ENCODE results near the gene EEIG2.
"Not testable (repeated sequence)": the region's sequence is repeated elsewhere in the genome, so short reads cannot be mapped to it uniquely, and the experiment has no call there.

Gene EEIG2

GRCh38 chr1:108559215-108560186, at the start of gene EEIG2:
TSS of gene EEIG2 (plus strand) at chr1:108560100. CDS start at chr1:108560429, 329 bp downstream.
- no peak for FAIRE-seq

DNA sequence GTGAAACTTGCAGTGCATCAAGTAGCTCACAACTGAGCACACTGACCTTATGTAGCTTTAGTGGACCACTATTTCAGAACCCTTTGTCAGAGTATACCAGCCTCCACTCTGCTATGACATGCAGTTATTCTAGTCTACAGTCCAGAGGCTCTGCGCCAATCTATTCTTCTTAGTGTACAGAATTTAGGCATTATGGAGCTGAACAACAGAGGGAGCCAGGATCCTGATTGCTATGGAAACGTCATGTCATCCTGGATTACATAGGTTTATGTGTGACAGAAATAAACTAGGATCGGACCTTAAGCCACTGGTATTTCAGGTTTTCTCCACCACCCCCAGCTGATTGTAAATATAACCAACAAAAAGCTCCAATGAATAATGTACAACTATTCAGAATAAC, 48.1 kb upstream of the EEIG2 start:
- FAIRE-seq, result no peak

DNA sequence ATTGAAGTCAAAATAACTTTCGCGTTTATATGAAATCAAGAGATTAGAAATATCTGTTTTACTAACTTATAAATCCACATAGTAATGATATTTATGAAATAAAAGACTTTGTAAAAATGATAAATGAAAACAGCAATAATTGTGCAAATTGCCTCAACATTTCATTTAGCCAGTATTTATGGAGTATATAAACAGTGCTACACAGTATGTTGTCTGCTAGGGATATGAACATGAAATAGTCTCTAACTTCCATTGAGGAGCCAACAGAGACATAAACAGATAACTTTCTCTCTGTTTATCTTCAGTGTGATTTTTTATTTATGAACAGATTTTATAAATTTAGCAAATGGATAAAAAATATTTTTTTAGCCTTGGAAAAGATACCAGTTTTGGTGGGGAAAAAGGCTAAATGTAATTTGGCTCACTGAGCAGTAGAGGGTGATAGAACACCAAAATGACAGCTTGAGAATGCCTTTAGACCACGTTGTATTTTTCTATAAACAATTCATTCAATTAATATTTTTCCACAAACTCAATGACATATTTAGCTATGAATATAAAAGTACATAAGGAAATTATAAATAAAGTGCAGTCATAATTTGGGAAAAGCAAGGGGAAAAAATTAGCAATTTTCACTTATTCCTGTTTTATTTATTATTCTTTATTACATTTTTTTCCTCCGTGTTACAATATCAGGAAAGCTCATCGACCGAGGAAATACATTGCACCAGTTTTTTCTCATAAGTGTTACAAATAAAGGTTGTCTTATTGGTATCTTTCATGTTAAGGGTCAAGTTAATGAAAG, 47.5 kb upstream of the EEIG2 start:
- peak; percentile 94 for FAIRE-seq

DNA sequence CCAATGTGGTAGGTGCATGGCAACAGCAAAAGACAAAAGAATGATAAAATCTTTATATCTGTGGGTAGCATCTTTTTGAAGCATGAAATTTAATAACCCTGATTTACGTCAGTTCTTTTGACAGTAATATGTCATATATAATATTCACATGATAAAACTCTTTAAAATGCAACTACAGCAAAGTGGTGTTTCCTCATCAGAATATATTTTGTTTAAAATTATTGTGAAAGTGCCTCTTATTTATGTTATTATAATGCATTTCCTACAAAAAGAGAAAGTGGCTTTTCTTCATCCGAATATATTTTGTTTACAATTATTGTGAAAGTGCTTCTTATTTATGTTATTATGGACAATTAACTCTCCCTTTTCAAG, 46.9 kb upstream of the EEIG2 start:
- FAIRE-seq, result no peak

DNA sequence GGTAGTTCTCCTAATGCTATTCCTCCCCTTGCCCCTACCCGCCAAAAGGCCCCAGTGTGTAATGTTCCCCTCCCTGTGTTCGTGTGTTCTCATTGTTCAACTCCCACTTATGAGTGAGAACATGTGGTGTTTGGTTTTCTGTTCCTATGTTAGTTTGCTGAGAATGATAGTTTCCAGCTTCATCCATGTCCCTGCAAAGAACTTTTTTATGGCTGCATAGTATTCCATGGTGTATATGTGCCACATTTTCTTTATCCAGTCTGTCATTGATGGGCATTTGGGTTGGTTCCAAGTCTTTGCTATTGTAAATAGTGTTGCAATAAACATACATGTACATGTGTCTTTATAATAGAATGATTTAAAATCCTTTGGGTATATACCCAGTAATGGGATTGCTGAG, 46.0 kb upstream of the EEIG2 start:
- FAIRE-seq, result not testable (repeated sequence)

GRCh38 chr1:108517301-108517897, 42.5 kb upstream of the EEIG2 start:
- FAIRE-seq, result not testable (repeated sequence)

DNA sequence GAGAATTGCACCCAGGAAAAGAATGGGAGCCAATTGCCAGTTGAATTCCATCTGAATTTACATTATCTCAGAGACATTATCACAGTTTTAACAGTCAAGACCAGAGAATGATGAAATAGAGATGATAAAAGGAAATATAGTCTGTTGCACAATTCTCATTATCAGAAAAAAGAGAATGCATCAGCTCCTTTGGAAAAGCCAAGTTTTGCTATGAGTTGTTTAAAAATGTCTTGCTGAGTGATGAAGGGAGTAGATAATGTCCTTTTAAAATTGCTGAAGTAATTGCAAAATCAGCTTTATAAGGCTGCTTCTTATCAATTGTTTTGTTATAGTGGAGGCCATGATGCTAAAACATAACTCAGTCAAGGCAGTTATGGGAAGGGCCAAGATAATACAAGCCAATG, 37.9 kb upstream of the EEIG2 start:
- no peak for FAIRE-seq

DNA sequence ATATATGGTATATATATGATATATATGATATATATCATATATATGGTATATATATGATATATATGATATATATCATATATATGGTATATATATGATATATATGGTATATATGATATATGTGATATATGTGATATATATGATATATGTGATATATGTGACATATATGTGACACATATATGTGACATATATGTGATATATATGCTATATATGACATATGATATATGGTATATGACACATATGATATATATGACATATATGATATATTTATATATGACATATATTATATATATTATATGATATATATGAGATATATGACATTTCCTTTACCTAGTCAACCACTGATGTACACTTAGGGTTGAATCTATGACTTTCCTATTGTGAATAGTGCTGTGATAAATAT, 36.1 kb upstream of the EEIG2 start:
- FAIRE-seq, result no peak

DNA sequence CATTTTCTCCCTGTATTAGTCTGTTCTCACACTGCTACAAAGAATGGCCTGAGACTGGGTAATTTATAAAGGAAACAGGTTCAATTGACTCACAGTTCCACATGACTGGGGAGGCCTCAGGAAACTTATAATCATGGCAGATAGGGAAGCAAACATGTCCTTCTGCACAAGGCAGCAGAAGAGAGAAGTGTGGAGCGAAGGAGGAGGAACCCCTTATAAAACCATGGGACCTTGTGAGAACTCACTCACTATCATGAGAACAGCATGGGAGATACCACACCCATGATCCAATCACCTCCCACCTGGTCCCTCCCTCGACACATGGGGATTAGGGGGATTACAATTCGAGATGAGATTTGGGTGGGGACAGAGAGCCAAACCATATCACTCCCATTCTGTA, 35.2 kb upstream of the EEIG2 start:
- no peak for FAIRE-seq

- no peak for FAIRE-seq
These were observed 32.8 kb upstream of the EEIG2 start for GRCh38 chr1:108527135-108527534.

DNA sequence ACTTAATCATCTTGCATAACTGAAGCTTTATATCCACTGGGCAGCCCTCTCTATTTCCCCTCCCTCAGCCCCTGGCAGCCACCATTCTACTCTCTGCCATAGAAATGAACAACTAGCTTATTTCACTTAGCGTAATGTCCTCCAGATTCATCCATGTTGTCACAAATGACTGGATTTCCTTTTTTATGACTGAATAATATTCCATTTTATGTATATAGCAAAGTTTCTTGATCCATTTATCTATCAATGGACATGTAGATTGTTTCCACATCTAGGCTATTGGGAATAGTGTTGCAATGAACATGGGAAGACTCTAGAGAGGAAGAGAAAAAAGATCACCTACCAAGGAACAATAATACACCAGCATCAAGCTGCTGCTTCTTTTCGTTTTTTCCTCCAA, 32.1 kb upstream of the EEIG2 start:
- no peak for FAIRE-seq

- no peak for FAIRE-seq
These were observed 28.5 kb upstream of the EEIG2 start for GRCh38 chr1:108531444-108531843.

DNA sequence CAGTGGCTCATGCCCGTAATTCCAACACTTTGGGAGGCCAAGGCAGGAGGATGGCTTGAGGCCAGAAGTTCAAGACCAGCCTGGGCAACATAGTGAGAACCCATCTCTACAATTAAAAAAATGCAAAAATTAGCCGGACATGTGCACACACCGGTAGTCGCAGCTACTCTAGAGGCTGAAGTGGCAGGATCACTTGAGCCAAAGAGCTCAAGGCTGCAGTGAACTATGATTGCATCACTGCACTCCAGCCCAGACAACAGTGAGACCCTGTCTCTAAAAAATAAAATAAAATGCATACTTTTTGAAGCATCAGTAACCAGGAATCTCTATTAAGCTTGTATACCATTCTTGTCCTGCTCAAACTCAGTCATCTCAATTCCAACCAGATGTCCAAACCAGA, 27.2 kb upstream of the EEIG2 start:
- no peak for FAIRE-seq

DNA sequence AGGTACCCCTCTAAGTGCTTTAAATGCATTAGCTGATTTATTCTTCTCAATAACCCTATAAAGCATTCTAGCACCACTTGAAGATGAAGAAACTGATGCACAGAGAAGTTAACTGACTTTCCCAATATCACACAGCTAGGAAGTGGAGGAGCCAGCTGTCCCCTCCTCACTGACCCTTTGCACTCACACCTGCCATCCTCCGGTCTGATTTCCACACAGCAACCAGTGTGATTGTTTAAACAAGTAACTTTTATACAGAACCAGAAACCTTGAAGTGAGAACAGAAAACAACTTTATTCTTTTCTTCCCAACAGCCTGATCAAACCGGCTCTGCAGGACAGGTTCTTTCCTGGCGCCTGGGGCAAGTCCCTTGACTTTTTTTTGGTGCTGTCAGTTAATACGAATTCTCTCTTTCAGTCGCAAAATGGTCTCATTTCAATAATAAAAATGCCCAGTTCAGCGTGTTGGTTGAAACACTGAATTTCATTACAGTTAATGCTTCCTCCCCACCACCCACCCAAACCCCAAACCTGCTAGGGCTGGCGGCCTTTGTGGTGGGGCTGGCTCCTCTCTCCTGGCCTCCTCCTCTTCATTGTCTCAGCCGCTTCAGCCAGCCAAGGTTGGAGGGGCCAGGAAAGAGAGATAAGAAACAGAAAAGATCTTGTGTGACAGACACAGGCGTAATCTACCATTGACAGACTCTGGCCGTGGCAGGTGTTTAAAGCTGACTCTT, 26.4 kb upstream of the EEIG2 start:
- no peak for FAIRE-seq

DNA sequence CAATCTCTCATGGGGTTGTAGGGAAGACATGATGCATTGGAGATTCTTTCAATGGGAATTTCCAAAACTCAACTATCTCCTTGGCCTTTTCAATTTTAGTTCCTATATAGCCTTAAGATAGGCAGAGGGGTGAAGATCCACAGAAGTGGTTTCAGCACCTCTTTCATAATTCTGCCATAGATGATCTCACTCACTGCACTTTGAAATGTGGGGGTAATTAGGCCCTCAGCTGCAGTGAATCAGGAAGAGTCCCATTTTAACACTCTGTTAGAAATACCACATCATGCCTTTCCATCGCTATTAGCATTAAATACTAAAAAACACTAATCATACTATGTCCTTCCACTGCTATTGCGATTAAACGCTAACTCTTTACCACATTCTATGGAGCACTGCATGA, 25.1 kb upstream of the EEIG2 start:
- FAIRE-seq, result no peak

- FAIRE-seq, result not testable (repeated sequence)
These were observed 24.5 kb upstream of the EEIG2 start for GRCh38 chr1:108535315-108535897.

DNA sequence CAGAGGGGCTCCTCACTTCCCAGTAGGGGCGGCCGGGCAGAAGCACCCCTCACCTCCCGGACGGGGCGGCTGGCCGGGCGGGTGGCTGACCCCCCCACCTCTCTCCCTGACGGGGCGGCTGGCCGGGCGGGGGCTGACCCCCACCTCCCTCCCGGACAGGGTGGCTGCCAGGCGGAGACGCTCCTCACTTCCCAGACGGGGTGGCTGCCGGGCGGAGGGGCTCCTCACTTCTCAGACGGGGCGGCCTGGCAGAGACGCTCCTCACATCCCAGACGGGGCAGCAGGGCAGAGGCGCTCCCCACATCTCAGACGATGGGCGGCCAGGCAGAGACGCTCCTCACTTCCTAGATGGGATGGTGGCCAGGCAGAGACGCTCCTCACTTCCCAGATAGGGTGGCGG, 23.9 kb upstream of the EEIG2 start:
- not testable (repeated sequence) for FAIRE-seq

GRCh38 chr1:108536791-108537190, 23.1 kb upstream of the EEIG2 start:
- not testable (repeated sequence) for FAIRE-seq

DNA sequence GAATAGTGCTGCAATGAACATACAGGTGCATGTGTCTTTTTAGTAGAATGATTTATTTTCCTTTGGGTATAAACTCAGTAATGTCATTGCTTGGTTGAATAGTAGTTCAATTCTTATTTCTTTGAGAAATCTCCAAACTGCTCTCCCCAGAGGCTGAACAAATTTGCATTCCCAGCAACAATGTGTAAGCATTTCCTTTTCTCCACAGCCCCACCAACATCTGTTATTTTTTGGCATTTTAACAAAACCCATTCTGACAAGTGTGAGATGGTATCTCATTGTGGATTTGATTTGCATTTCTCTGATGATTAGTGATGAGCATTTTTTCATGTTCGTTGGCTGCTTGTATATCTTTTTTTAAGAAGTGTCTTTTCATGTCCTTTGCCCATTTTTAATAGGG, 21.9 kb upstream of the EEIG2 start:
- no peak for FAIRE-seq

GRCh38 chr1:108540977-108541376, 18.9 kb upstream of the EEIG2 start:
- FAIRE-seq, result no peak

DNA sequence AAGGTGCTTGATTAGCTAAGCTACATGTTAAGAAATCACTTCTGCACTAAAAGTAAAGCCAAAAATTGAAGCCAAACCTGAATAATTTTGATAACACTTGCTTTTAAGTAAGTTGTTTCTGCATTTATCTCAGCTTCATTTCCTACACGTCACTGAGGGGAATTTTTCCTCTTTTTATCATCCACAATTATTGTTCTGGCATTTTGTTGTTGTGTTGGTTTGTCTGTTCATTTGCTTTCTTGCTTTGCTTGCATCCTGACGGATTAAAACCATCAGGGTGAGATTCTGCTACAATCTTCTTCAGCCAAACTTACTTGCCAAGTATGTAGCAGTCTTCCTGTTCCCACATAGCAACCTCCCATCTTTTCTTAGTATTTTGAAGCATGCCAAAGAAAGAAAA, 18.0 kb upstream of the EEIG2 start:
- no peak for FAIRE-seq

GRCh38 chr1:108547493-108547892, 12.4 kb upstream of the EEIG2 start:
- not testable (repeated sequence) for FAIRE-seq
